ENCODE results near the gene ZNF639.
"Not testable (repeated sequence)": the region's sequence is repeated elsewhere in the genome, so short reads cannot be mapped to it uniquely, and the experiment has no call there.

ZNF639 gene

DNA sequence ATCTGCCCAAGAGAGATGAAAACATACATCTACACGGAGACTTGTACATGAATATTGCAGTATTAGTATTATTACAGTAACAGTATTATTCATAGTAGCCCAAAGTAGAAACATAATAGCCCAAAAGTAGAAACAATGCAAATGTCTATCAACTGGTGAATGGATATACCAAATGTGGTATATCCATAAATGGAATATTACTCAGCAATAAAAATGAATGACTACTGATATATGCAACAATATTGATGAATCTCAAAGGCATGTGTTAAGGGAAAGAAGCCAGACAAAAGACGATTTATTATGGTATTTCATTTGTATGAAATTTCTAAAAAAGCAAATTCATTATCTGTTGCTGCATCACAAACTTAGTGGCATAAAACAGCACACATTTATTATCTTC lies 23.5 kb upstream of the ZNF639 start:
- TF ChIP-seq, protein P1, sequence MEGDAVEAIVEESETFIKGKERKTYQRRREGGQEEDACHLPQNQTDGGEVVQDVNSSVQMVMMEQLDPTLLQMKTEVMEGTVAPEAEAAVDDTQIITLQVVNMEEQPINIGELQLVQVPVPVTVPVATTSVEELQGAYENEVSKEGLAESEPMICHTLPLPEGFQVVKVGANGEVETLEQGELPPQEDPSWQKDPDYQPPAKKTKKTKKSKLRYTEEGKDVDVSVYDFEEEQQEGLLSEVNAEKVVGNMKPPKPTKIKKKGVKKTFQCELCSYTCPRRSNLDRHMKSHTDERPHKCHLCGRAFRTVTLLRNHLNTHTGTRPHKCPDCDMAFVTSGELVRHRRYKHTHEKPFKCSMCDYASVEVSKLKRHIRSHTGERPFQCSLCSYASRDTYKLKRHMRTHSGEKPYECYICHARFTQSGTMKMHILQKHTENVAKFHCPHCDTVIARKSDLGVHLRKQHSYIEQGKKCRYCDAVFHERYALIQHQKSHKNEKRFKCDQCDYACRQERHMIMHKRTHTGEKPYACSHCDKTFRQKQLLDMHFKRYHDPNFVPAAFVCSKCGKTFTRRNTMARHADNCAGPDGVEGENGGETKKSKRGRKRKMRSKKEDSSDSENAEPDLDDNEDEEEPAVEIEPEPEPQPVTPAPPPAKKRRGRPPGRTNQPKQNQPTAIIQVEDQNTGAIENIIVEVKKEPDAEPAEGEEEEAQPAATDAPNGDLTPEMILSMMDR (IDR thresholded peaks at IDR 0.05; ENCODE audit: control insufficient read depth, extremely low read depth, insufficient read depth) = no peak
- no peak for DNase-seq (ENCODE audit: low read depth)
- H3K4me3 ChIP-seq (ENCODE audit: low read depth, low read length) = no peak overlapping the region

DNA sequence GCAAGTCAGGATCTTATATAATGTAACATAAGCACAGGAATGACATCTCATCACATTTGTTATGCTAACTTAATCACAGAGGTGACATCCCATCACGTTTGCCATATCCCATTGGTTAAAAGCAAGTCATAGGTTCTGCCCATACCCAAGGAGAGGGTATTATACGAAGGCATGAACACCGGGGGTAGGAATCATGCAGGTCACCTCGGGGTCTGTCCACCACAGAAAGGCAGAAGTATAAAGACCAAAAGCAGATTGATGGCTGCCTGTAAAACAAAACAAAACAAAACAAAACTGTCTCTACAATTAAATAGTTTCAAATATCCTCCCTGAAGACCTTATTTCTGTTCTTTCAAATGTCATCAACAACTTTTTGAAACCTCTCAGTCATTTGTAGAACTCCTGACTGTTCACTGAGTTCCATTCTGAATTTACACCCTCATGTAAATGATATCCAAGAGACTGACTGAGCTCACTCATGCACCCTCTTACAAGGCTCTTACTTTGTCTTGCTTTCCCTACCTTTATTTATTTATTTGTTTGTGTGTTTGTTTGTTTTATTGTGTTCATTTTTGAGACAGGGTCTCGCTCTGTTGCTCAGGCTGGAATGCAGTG lies 22.7 kb upstream of the ZNF639 start:
- TF ChIP-seq, protein P1 (IDR thresholded peaks at IDR 0.05; ENCODE audit: control insufficient read depth, extremely low read depth, insufficient read depth) = no peak
- no peak overlapping the region for H3K4me3 ChIP-seq (ENCODE audit: low read depth, low read length)
- no peak for DNase-seq (ENCODE audit: low read depth)

DNA sequence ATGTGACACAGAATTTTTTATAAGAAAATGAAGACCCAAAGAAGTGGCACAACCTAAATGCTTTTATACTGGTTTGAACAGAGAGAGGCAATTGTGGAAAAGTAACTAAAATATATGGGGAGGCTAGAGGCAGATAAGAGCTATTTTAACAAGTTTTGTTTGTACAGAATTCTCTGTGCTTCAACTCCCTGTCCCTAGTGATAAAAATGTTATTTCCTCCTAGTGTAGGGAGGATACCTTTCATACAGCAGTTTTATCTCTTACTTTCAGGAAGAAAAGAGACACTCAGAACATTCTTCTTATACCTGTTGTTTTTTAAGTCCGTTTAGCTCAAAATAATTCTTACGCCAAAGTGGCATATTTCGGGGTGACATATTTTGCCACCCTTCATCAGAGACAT lies 21.2 kb upstream of the ZNF639 start:
- DNase-seq (ENCODE audit: low read depth) = no peak
- no peak overlapping the region for H3K4me3 ChIP-seq (ENCODE audit: low read depth, low read length)
- TF ChIP-seq, protein P1 (IDR thresholded peaks at IDR 0.05; ENCODE audit: control insufficient read depth, extremely low read depth, insufficient read depth) = no peak

DNA sequence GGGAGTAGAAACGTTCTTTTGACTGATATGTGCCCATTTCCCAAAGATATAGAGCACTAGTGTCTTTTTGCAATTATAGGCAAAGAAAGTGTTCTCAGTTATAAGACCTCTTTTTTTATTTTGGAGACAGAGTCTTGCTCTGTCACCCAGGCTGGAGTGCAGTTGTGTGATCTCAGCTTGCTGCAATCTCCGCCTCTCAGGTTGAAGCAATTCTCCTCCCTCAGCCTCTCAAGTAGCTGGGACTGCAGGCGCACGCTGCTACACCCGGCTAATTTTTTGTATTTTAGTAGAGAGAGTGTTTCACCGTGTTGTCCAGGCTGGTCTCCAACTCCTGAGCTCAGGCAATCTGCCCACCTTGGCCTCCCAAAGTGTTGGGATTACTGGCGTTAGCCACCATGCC lies 20.7 kb upstream of the ZNF639 start:
- H3K4me3 ChIP-seq (ENCODE audit: low read depth, low read length) = no peak overlapping the region
- TF ChIP-seq, protein P1 (IDR thresholded peaks at IDR 0.05; ENCODE audit: control insufficient read depth, extremely low read depth, insufficient read depth) = no peak

DNA sequence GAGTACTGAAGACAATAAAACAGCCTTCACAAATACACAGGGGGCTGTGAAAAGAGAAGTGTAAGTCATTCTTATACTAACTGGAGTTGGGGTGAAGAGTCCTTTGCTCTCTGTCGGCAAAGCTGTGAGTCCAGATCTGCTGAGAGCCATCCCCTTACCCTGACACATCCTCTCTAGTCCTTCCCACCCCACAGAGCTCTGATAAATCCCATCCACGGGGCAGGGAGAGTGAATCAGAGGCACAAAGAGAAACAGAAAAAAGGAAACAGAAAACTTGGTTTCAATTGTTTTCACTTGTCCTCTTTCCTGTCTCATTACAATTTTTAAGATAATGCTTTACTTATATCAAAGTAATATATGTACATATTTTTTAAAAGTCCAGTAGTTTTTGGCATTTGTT lies 18.2 kb upstream of the ZNF639 start:
- H3K4me3 ChIP-seq (ENCODE audit: low read depth, low read length) = no peak overlapping the region
- TF ChIP-seq, protein P1 (IDR thresholded peaks at IDR 0.05; ENCODE audit: control insufficient read depth, extremely low read depth, insufficient read depth) = no peak
- DNase-seq (ENCODE audit: low read depth) = no peak

More for the DNA sequence above, 20.7 kb upstream of the ZNF639 start:
- DNase-seq (ENCODE audit: low read depth) = no peak

DNA sequence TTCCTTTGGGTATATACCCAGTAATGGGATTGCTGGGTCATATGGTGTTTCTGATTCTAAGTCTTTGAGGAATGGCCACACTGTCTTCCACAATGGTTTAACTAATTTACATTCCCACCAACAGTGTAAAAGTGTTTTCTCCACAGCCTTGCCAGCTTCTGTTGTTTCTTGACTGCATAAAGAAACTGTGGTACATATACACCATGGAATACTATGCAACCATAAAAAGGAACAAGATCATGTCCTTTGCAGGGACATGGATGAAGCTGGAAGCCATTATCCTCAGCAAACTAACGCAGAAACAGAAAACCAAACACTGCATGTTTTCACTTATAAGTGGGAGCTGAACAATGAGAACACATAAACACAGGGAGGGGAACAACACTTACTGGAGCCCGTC lies 15.5 kb upstream of the ZNF639 start:
- H3K4me3 ChIP-seq (ENCODE audit: low read depth, low read length); DNase-seq (ENCODE audit: low read depth): not testable (repeated sequence)

DNA sequence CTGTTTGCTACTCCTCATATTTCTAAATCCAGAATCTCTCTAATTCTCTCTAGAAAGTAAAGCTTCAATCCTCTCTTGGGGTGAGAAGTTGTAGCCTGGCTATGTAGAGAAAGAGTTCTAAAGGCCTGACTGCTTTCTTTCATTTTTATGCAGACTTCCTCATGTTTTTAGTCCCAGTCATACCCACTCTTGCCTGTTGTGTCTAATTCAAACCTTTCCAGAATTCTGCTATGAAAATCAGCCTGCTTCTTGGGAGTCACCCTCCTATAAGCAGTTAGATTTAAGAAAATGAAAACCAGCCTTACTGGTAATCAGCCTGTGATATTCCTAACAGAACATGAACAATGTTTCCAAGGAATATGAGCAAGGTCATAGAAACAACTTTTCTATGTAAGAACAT lies 14.8 kb upstream of the ZNF639 start:
- no peak overlapping the region for H3K4me3 ChIP-seq (ENCODE audit: low read depth, low read length)
- no peak for DNase-seq (ENCODE audit: low read depth)
- TF ChIP-seq, protein P1 (IDR thresholded peaks at IDR 0.05; ENCODE audit: control insufficient read depth, extremely low read depth, insufficient read depth) = no peak
